Mucosa of descending colon (tissue), 3 donors: ENCODE measurements around the gene MAML2. TPM values are rescaled to one million over a fixed set of nuclear protein-coding genes. Genes with fewer than 3 reads are reported as not detected.

Experiments used
- ATAC-seq: fragments of 200-7000 bp; cut with Tn5 transposase; one replicate; pipeline ENCODE4 v1.9.1; 2020; ENCODE audit warnings: mild to moderate bottlenecking, moderate library complexity
- DNase-seq, 3 donors: peaks; one replicate each; pipeline ENCODE4 v3.0.0-alpha.2; 2020
- H3K36me3 ChIP-seq: fragments of 200-600 bp; one replicate; pipeline ENCODE4 v1.8.0; 2021; ENCODE audit warnings: low read depth, mild to moderate bottlenecking
- H3K4me1 ChIP-seq: fragments of 200-600 bp; one replicate; pipeline ENCODE4 v1.8.0; 2021; ENCODE audit warnings: low read depth, mild to moderate bottlenecking
- H3K4me3 ChIP-seq: fragments of 200-600 bp; one replicate; pipeline ENCODE4 v1.8.0; 2021; ENCODE audit warnings: mild to moderate bottlenecking
- H3K9me3 ChIP-seq: fragments of 200-600 bp; one replicate; pipeline ENCODE4 v1.8.0; 2021; ENCODE audit warnings: mild to moderate bottlenecking
- intact Hi-C, 2 donors: fragments of 100-400 bp; cut with DNase I in 1 of 2; cut with micrococcal nuclease in 1 of 2; formaldehyde crosslinking; loops; one replicate each; pipeline versions ENCODE4 v1.11.0 to v1.11.1; 2022; cut with DNase I, micrococcal nuclease
- total RNA-seq, 3 donors: library from RNA; stranded (reverse); fragmentation: NEBNext Ultra II Directional in 2 of 3; extraction: Animal tissue kit (Norgen Biotek cat#: 25700) in 2 of 3; gene quantifications; one replicate each; pipeline versions ENCODE4 v1.2.1 to v1.2.4, GENCODE V29; 2021 to 2023
- TF ChIP-seq, protein P1 (sequence below): fragments of 200-600 bp; IDR thresholded peaks from one replicate; pipeline ENCODE4 v1.8.0; 2022; ENCODE audit warnings: antibody characterized with exemption, mild to moderate bottlenecking
- donor health status: DM: no; HTN: no; CAD: no; lungs with moderate emphysema.
- donor health status: DM: no; HTN: no; CAD: no.
- donor health status: DM: no; HTN: yes; CAD: no.

The MAML2 gene
- total RNA-seq, 3 donors from 2014 or later, result 15.2 to 26.4 (median 15.8) TPM

DNA sequence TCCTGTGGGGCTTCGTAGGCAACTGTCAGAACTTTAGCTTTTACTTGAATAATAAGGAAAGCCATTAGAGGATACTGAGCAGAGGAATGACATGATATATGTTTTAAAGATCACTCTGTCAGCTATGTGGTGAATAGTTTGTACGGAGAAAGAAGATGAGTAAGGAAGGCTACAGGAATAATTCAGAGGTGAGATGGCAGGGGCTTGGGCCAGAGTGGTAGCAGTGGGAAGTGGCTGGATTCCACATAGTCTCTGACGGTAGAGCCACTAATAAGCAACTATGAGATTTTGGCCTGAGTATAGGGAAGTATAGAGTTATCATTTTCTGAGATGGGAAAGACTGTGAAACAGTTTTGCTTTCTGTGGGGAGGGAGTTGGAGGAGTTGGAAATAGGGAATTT, 325.1 kb downstream of the MAML2 start:
- TF ChIP-seq, protein P1, sequence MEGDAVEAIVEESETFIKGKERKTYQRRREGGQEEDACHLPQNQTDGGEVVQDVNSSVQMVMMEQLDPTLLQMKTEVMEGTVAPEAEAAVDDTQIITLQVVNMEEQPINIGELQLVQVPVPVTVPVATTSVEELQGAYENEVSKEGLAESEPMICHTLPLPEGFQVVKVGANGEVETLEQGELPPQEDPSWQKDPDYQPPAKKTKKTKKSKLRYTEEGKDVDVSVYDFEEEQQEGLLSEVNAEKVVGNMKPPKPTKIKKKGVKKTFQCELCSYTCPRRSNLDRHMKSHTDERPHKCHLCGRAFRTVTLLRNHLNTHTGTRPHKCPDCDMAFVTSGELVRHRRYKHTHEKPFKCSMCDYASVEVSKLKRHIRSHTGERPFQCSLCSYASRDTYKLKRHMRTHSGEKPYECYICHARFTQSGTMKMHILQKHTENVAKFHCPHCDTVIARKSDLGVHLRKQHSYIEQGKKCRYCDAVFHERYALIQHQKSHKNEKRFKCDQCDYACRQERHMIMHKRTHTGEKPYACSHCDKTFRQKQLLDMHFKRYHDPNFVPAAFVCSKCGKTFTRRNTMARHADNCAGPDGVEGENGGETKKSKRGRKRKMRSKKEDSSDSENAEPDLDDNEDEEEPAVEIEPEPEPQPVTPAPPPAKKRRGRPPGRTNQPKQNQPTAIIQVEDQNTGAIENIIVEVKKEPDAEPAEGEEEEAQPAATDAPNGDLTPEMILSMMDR, result no peak
- intact Hi-C loops, result no loop called here
- ATAC-seq, result no peak

DNA sequence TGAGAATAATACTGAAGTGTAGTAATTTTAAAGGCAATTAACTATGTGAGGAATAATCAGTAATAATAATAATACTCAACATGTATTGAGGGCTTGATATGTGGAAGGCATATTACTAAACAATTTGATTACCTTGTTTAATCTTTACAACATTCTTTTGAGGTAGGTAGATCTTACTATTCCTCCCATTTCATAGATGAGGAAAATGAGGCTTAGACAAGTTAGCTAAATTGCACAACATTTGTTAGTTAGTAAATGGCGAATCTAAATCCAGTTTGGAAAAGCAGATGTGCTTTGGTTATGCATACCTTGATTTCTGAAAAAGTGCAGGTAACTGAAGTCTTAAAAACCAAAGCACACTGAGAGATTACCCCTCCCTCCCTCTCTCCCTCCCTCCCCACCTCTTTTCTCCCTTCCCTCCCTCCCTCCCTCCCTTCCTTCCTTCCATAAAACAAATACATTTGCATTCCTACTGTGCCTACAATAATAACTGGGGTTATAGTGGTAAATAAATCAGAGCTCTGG, 326.0 kb downstream of the MAML2 start:
- DNase-seq (no peak), ATAC-seq (no peak)
- intact Hi-C loops, result no loop called here
- Histone ChIP-seq H3K9me3 (no peaks in the 10 kb centered on the region), H3K4me1 (peaks cover 9% of the 10 kb centered on the region), H3K36me3 (no peaks in the 10 kb centered on the region), H3K4me3 (no peak overlapping the region)
- TF ChIP-seq, protein P1, result no peak

More for the DNA sequence above, 325.1 kb downstream of the MAML2 start:
- no peak for DNase-seq
- no peaks in the 10 kb centered on the region for H3K36me3 ChIP-seq
- H3K9me3 ChIP-seq, result no peaks in the 10 kb centered on the region
- peaks cover 8% of the 10 kb centered on the region for H3K4me1 ChIP-seq
- H3K4me3 ChIP-seq, result no peak overlapping the region

DNA sequence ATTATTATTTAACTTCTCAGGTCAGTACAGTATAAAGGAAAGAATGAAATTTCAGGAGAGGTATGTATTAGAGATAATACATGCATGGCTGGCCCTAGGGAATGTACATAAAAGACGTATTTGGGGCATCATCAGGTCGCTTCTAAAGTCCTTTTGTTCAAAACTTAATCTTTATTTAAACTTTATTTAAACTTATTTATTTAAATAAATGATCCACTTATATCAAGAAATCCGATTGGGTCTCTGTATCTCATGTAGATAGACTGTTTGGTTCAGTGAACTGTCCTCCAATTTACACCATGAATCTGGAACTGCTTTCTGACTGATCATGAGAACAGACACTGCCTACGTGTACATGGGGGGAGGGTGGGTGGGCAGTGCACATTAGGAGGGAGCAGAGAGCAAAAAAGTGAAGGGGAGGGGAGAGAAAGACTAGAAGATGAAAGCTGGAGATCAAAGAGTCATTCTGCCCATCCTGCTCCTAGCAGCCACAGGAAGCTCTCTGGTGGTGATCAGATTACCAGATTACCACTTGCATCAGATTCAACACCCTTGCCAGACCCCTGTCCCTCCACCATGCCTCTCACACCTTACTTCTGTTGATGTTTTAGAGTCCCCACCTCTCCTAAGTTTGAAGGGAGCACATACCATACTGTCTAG, 327.0 kb downstream of the MAML2 start:
- DNase-seq (no peak), ATAC-seq (no peak)
- Histone ChIP-seq H3K4me3 (no peak overlapping the region), H3K36me3 (no peaks in the 10 kb centered on the region), H3K4me1 (peaks cover 15% of the 10 kb centered on the region), H3K9me3 (no peaks in the 10 kb centered on the region)
- intact Hi-C loops, result no loop called here
- TF ChIP-seq, protein P1, result no peak

DNA sequence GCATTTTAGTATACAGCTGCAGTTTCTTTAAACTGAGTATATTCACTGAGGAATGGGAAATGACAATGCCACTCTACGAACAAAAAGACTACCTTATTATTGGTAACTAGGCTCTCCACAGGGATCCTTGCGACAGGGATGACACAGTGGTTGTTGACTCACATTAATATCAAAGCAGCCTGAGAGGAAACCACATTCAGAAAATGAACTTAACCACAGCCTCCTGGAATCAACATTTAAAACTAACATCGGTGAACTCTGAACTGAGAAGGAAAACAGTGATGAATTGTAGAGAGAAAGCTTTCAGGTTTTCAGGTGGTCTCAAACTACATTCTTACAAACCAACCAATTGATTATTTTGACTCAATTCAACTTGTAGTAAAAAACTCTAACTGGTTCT, 328.8 kb downstream of the MAML2 start:
- Histone ChIP-seq H3K9me3 (no peaks in the 10 kb centered on the region), H3K4me1 (peaks cover 15% of the 10 kb centered on the region), H3K4me3 (no peak overlapping the region), H3K36me3 (no peaks in the 10 kb centered on the region)
- DNase-seq (no peak), ATAC-seq (no peak)
- intact Hi-C loops, result no loop called here
- TF ChIP-seq, protein P1, result no peak

DNA sequence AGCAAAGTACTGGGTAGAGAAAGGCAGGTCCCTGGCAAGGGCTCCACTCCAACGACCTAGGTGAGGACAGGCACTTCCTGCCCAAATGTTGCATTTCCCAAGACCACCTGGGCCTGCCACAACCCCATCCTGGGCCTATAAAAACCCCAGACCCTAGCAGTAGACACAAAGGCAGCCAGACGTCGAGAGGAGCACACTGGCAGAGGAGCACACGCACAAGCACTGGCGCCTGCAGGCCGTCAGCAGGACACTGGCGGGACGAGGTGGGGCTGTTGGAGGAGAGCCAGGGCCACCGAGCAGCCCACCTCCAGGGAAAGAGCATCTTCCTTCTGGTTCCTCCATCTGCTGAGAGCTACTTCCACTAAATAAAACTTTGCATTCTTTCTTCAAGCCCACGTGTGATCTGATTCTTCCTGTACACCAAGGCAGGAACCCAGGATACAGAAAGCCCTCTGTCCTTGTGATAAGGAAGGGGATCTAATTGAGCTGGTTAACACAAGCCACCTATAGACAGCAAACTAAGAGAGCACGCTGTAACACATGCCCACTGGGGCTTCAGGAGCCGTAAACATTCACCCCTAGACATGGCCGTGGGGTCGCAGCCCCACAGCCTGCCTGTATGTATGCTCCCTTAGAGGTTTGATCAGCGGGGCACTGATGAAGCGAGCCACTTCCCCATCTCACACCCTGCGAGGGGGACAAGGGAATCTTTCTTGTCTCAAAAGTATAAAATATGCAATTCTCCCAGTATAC, 329.4 kb downstream of the MAML2 start:
- ATAC-seq, result no peak
- TF ChIP-seq, protein P1, result no peak
- Histone ChIP-seq H3K9me3 (no peaks in the 10 kb centered on the region), H3K4me1 (peaks cover 15% of the 10 kb centered on the region), H3K4me3 (no peak overlapping the region), H3K36me3 (no peaks in the 10 kb centered on the region)
- no peak for DNase-seq
- intact Hi-C loops, result no loop called here
